Superior temporal gyrus (tissue), 1 donor: Measurements from ENCODE around the gene CCND3.
"Not testable (repeated sequence)": the region's sequence is repeated elsewhere in the genome, so short reads cannot be mapped to it uniquely, and the experiment has no call there.

Experiments used
- DNase-seq: peaks from one replicate; pipeline ENCODE4 v3.0.0-alpha.2; 2016; ENCODE audit errors: extremely low spot score

Gene CCND3

DNA sequence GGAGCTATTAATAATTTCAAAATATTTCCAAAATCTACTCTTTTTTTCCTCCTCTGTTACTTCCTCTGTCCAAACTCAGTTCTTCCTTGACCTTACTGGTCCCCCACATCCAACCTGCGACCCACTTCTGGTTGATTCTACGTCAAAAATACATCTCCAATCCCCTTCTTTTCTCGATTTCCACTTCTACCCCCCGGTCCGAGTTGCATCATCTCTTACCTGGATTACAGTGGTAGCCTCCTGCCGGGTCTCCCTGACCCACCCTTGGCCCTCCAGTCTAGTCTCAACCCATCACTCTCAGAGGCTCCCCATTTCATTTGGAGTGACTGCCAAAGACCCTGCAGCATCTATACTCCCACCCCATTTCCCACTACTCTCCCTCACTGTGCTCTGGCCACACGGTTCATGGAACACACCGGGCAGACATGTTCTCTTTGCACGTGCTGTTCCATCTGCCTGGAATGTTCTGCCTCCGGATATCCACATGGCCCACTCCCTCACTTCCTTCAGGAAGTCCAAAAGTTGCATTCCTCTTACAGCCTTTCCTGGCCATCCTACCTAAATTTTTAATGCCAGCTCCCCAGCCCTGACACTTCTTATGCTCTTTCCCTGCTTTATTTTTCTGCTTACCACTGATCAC lies 6.1 kb upstream of the CCND3 start:
- DNase-seq: no peak

DNA sequence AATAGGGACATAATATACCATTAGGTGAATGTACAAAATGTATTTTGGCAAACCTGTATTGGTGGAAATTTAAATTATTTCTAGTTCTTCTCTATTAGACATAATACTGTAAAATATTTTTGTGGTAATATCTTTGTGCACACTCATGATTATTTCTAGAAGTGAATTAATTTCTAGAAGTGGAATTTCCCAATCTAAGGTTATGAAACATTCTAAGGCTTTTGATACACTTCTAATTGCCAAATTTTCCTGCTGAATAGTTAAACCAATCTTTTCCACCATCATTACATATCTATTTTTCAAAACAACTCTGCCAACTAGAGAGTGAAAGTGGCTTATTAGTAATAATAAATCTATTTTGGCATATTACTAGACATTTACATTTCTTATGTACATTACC lies 1.8 kb upstream of the CCND3 start:
- no peak for DNase-seq

DNA sequence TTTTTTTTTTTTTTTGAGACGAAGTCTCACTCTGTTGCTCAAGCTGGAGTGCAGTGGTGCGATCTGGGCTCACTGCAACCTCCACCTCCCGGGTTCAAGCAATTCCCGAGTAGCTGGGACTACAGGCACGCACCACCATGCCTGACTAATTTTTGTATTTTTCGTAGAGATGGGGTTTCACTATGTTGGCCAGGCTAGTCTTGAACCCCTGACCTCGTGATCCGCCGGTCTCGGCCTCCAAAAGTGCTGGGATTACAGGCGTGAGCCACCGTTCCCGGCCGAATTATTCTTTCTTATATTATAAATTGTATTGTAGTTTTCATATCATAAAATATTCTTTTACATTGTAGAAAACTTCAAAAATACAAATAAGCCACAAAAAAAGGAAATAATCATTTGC lies 1.3 kb upstream of the CCND3 start:
- not testable (repeated sequence) for DNase-seq

DNA sequence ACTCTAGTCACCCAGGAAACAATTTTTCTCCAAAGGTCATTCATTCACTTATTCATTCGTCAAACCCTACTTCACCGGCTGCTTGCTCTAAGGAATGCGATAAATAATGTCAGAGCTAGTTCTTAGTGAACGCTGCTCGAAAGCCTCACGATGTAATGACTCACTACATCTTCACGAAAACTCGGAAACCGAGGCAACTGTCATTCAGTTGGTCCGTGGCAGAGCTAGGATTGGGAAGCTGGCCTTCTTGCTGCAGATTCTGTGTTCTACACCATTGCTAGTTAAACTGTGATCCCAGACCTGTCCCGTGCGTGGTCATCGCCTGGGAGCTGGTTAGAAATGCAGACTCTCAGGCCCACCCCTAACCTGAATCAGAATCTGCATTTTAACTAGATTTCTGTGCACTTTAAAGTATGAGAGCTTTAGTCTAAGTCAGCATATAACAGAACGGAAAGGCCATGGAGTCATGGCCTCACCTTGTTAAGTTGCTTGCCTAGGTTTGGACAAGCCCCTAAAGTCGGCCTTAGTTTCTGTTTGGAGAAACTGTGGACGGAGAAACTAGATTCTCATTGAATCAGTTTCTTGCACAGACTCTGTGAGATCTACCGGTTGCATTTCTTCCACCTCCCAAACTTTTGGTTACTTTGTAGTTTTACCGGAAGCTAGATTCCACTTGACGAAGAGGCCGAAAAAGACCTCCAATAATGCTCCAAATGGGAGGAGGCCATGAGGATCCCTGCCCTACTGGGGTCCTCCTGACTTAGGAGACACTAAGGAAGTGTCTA lies 651 bp upstream of the CCND3 start:
- DNase-seq: no peak

DNA sequence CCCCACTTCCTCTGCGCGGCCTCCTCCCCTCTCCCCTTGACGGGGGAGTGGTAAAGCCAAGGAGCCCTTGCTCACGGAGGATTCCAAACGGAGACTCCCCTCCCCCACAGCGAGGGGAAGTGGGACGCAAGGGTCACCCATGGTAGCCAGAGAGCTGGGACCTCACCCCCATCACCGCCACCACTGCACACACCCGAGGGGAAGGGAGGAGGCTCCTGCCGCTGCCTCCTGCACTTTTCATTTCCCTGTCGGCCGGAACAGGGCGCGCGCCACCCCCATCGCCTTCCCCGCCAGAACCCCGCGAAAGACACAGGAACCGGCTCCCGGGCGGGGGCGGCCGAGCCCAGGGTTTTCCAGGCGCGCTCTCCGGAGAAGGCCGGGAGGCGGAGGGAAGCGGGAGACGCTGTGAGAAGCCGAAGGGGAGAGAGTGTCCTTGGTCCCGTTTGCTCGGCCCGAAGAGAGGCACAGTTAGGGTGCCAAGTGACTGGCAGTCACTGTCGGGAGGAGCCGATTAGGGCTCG lies 789 bp downstream of the CCND3 start:
- DNase-seq: no peak

DNA sequence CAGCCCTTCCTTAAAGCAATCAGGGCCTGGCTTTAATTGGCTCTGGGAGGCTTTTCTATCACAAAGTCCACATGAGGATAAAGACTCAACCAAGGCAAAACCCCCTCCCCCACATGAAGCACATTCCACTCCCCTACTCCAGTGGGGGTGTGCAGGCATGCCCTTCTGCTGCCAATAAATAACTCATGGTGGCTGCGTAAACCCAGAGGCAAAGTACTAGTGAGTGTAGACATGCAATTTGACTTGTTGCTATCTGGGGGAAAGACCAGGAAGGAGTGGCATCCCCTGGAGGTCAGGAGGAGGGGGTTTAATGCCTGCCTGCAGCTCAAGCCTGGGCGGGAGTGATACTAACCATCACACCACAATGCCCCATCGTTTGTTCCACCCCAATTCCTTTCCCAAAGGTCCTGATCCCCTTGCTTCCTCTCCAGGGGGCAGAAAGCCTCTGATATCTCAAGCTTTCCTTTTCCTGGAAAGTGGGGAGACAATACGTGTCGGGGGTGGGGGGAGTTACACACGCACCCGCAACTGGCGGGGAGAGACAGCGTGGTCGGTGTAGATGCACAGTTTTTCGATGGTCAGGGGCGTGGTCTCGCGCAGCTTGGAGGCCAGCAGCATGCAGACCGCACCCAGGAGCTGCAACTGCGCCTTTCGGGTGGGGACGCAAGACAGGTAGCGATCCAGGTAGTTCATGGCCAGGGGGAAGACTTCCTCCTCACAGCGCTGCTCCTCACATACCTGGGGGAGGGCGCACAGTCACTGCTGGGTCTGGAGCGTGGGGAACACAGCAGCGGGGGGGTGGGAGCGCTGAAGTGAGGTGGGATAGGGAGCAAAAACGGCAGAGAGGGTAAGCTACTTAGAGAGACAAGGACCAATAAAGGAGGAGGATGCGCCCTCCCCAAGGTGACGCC lies 1.5 kb downstream of the CCND3 start:
- DNase-seq: no peak

DNA sequence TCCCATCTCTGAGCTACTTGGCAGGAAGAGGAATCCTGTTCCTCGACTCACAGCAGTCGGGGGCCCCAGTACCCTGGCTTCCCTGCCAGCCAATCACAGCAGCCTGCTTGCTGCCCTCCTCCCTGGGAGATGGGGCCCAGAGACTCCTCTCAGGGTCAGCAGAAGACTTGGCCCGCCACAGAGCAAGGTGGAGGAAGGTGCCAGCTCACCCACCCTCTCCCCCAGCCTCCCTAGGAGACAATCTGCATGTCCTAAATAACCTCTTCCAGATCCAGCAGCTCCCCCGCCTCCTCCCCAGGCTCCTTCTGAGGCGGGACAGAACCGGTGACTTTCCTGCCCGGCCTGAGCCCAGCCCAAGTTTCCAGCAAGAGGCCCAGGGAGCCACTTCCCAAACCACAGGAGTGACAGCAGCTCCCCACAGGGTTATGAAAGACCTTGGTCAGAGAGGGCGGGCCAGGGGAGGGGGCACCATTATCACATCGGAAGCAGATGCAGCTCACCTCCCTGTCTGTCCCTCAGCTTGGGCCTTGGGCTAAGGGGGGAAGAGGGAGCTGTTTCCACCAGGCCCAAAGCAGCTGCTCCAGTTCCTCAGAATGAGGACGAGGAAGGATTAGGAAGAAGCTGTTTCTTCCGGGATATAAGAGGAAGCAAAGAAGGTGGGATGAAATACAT lies 2.3 kb downstream of the CCND3 start:
- no peak for DNase-seq

DNA sequence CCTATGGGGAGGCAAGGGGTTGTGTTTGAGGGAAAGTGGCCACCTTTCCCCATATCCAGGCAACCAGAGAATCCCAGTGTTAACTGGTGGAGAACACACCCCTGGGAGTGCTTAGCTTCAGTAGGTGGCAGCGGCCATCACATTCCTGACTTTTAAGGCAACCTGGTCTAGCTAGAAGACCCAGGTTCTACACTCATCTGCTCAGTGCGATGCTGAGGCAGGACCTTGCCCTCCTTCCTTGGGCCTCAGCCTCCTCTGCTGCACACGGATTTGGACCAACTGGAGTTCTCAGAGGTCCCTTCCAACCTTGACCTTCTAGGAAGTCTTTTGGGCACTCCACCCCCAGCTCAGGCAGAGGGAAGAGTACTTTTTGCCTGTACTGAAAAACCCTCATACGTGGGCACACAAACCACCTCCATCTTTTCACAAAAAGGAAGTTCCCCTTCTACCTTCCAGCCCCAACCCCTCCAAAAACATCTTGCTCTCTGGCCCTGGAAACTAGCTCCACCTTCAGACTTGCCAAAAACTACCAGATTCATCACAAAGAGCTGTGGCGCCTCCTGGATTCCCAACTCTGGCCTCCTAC lies 2.9 kb downstream of the CCND3 start:
- DNase-seq: no peak

DNA sequence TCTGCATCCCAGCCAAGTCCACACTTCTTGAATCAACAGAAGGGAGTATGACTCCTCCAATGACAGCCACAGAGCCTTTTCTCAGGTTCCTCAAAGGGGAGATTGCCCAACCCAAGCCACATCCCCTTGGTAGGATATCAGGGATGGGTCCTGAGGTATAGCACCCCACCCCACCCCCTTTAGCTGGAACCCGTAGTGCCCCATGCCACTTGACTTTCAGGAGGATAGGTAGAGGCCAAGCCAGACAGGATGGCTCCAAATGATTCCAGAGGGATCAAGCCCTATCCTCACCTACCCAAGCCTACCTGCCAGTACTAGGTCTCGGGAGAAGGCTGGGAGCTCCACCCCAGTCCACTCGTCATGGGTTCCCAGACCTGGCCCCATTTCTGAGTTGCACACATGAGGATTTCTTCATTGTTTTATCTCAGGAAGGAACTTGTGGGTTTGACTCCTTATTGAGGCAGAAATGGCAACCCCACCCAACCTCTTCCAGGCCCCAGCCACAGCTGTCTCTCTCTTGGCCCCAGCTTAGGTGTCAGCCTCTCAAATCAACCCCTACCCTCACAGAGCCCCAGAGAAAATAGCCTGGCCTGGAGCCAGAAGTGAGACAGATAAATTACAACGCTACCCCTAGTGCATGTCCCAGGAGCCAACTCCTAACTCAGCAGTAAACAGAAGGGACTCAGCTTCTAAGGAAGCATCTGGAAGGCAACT lies 3.6 kb downstream of the CCND3 start:
- DNase-seq: no peak

DNA sequence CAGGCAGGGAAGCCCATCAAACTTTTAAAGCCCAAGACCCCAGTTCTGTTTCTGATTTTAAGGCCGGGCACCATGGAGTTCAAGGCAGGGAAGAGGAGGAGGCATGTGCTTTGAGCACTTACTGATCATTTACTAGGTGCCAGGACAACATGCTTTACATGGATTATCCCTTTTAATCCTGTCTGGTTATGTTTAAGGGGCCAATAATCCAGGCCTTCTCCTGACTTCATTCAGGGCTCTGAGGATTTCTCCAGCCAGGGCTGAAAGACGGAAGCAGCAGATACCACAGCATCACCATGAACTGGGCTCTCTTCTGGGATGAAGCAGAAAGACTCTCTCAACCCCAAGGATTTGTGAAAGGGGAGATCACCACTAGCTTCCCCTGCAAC lies 4.1 kb downstream of the CCND3 start:
- DNase-seq: no peak

DNA sequence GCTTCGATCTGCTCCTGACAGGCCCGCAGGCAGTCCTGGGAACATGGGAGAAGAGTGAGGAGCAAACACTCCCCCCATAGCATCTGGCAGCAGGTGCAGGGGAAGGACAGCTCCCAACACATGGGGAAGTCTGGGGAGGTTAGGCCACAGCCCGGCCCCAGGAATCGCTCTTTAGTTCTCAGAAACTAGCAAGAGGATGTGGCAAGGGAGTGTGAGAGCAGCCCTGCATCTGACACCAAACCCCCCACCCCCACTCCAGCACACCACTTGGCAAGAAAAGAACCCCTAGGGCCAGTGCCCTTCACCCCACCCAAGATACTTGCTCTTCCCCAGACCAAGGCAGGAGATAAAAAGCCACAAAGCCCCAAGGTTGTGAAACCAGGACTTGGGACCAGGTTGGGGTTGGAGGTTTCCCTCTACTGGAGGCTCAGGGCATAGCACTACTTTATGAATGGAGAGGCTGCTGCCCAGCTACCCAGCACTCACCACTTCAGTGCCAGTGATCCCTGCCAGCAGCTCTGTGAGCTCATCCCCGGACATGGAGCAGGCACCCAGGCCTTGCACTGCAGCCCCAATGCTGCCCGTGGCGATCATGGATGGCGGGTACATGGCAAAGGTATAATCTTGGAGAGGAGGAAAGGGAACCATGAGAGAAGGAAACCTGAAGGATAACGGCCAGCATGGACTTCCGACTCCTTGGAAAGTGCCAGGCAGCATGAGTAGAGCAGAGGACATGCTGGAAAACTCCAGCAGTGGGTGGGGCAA lies 5.4 kb downstream of the CCND3 start:
- peak; percentile 92 for DNase-seq

DNA sequence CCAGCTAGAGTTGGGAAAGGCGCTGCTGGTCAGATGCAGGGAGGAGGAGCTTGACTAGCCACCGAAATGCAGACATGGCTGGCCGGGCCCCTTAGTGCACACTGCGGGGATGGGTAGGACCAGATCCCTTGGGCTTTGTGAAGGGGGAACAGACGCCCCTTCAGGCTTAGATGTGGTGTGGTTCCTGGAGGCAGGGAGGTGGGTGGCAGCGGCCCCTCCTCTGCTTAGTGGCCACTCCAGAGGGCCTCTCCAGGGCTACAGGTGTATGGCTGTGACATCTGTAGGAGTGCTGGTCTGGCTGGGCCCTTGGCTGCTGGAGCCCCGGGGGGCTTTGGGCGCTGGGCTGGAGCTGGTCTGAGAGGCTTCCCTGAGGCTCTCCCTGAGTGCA lies 5.9 kb downstream of the CCND3 start:
- DNase-seq: no peak

DNA sequence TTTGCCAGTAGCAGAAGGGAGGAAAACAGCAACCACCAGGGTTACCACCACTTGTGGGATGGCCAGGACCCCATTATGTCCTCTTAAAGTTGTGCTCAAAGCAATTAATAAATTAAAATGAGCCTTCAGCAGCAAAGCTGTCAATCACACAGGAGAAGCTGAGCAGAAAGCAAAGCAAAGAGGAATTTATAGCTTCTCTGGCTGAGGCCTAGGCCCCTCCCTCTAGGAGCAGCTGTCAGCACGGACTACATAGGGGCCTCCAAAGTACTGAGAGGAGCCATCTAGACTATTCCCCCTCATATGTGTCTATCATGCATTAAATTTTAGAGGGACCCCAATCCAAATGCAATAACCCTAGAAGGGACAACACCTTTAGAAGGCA lies 6.4 kb downstream of the CCND3 start:
- DNase-seq: no peak

DNA sequence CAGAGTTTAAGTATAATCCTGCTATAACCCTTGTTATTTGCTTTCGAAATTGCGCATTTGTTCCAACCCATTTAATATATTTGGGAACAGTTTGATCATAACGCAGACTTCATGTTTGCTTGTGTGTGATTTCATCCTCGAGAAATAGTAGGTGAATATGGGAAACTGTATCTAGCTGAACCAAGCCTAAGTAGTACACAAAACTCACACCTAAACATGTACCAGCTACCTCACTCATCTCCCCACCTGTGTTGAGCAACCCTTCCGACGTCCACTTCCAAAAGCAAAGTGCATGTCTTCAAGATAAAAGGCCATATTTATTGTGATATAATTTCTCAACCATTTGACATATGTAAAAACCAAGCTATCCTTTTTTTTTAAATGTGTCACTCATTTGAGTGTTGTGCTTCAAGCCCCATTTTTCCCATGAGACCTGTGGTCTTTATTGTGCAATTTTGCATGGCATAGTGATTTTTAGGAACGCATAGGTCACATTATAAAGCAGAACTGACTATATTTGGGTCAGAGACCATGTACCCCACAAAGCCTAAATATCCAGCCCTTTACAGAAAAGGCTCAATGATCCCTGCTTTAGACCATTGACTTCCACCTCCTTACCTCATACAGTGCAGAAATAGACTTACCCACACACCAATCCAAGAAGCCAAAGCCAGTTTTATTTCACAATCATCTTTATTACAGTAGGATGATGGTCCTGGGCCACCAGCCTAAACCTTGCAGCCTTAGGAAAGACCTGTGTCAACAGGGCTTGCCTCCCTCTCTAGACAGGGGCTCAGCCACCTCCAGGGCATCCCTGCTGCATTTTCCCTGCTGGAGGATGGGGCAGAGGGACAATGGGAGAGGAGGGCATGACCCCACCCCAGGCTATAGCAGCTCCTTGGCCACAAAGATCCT lies 7.1 kb downstream of the CCND3 start:
- DNase-seq: no peak

DNA sequence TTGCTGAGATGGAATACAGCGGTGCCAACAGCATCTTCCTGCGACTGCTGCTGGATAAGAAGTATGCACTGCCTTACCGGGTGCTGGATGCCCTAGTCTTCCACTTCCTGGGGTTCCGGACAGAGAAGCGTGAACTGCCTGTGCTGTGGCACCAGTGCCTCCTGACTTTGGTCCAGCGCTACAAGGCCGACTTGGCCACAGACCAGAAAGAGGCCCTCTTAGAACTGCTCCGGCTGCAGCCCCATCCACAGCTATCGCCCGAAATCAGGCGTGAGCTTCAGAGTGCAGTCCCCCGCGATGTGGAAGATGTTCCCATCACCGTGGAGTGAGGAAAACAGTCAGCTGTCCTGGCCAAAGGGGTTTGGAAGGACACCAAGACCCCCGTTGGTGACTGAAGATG lies 9.2 kb downstream of the CCND3 start:
- no peak for DNase-seq

DNA sequence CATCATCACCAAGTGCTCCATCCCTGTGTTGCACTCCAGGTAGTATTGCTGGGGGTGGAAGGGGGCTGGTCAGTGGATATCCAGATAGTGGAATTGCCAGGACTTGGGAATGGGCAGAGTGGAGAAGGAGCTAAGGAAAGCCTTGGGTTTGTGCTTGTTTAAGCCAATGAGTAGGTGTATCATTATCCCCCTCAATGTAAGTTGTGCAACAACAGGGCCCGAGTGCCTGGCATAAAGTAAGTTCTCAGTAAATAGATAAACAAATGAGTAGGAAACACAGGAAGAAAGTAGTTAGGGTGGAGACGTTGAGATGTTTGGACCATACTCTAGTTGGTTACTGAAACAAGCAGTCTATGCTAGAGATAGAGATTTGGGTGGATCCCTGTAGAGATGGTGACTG lies 9.8 kb downstream of the CCND3 start:
- DNase-seq: no peak

DNA sequence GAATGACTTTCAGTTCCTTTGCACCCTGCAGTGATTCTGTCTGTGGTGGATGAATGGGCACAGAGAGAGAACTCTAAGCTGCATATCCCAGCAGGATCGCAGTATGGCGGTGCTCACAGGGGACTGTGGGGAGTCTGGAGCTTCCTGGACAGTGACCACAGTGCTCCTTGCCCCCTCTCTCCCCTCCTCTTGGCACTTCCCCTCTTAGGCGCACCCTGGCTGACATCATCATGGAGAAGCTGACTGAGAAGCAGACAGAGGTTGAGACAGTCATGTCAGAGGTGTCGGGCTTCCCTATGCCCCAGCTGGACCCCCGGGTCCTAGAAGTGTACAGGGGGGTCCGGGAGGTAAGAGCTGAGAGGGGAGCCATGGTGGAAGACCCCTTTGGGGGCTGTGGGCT lies 11.7 kb downstream of the CCND3 start:
- no peak for DNase-seq

DNA sequence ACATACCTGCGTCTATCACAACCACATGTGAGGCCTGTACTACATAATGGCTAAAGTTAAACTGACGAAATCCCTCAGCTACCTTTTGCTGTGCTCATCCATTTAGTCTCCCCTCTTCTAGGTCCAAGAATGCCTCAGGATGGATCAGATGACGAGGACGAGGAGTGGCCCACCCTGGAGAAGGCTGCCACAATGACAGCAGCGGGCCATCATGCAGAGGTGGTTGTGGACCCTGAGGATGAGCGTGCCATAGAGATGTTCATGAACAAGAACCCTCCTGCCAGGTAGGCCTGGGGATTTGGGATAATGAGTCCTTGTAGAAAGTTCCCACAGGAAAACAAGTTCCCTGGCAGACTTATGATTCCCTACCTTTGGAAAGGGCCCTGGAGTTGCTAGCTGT lies 14.4 kb downstream of the CCND3 start:
- no peak for DNase-seq

DNA sequence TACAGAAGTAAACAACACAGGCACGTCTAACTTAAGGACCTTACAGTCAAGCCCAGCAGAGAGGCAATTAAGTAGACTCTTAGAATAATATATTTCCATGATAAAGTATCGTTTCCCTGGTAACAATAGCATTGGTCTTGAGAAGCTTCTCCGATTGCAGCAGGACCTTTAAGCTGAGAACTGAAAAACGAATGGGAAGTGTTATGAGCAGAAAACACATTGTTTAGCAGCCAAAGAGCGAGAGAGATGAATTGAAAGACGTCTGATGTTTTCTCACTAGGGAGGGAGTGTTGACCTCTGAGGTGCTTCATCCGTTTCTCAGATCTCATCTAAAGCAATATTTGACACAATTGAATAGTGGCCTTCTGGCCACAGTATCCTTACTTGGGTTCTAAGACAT lies 19.5 kb downstream of the CCND3 start:
- DNase-seq: no peak
